ENCODE results near the gene WDR20. TPM values are rescaled to one million over a fixed set of nuclear protein-coding genes. Genes with fewer than 3 reads are reported as not detected.

Gene WDR20
- polyA plus RNA-seq, 1 donor (not counting 4 experiments of a cell fraction or from before 2014, with no cell fraction given): 24.5 TPM

DNA sequence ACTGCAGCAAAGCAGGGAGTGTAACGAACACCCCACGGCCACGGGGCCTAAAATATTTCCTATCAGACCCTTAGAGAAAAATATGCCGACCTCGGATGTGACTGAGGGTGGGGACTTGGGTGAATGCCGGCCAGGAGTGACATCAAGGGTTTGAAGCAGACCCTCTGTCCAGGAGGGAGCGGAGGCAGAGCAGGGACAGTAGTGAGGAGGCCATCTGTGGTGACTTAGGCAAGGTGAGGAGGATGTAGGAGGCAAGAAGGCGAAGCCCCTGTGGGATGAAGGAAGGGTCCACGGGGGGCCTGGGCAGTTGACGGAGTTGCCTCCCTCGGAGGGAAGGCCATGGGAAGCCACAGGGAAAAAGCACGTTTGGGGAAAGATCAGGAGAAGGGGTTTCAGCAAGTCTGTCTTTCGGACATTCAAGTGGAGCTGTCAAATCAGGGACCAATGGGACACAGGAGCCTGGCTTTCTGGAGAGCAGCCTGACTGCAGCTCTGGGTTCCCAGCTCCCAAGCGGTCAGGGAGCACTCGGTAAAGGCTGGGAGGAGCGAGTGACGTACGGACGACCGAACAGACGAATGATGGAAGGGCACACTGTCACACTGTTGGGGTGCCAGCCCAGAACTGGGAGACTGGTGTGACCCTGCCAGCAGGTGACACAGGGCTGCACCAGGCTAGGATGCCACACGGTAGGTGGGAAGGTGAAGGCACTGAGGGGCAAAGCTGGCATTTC lies 90.9 kb downstream of the WDR20 start:
- no peaks in the 10 kb centered on the region for H3K9me3 ChIP-seq (ENCODE audit: control insufficient read depth, low read depth, low read length)
- H3K4me1 ChIP-seq (ENCODE audit: control insufficient read depth, extremely low read depth, insufficient read depth, low read length): no peaks in the 10 kb centered on the region
- H4K20me1 ChIP-seq (ENCODE audit: control insufficient read depth, extremely low read depth, insufficient read depth, low read length): no peaks in the 10 kb centered on the region
- no peak overlapping the region for H3K27ac ChIP-seq (ENCODE audit: control insufficient read depth, insufficient read depth, low read length)
- DNase-seq (ENCODE audit: low read depth, low spot score): no peak
- no peak overlapping the region for H3K4me3 ChIP-seq (ENCODE audit: control insufficient read depth in 2 of 3, extremely low read depth in 1 of 3, insufficient read depth in 2 of 3, low read depth in 1 of 3, low read length in 3 of 3)
- no peak overlapping the region for H3K4me2 ChIP-seq (ENCODE audit: control insufficient read depth, extremely low read depth, insufficient read depth, low read depth, low read length)
- H3K27me3 ChIP-seq (ENCODE audit: control insufficient read depth, extremely low read depth, insufficient read depth, low read length): no peaks in the 10 kb centered on the region
- H3K79me2 ChIP-seq (ENCODE audit: control insufficient read depth, insufficient read depth, low read length): peaks cover 2% of the 10 kb centered on the region
- peaks cover 12 to 15% of the 10 kb centered on the region in 2 experiments for H3K36me3 ChIP-seq (ENCODE audit: control insufficient read depth in 2 of 2, extremely low read depth in 1 of 2, insufficient read depth in 2 of 2, low read length in 2 of 2)
- no peaks in the 10 kb centered on the region for H3K9me1 ChIP-seq (ENCODE audit: control insufficient read depth, extremely low read depth, insufficient read depth, low read length)
- no peak overlapping the region for H3K9ac ChIP-seq (ENCODE audit: control insufficient read depth, extremely low read depth, insufficient read depth, low read length)
- no peak overlapping the region for H2AFZ ChIP-seq (ENCODE audit: control insufficient read depth, low read length)
- no peak for TF ChIP-seq EZH2 (IDR thresholded peaks at IDR 0.05; ENCODE audit: low read length)
- no peak for FAIRE-seq
- dilution Hi-C loops (cut with MboI; ENCODE audit: extremely low pct_ligation_motif_present, low sequenced_read_pairs): no loop called here

DNA sequence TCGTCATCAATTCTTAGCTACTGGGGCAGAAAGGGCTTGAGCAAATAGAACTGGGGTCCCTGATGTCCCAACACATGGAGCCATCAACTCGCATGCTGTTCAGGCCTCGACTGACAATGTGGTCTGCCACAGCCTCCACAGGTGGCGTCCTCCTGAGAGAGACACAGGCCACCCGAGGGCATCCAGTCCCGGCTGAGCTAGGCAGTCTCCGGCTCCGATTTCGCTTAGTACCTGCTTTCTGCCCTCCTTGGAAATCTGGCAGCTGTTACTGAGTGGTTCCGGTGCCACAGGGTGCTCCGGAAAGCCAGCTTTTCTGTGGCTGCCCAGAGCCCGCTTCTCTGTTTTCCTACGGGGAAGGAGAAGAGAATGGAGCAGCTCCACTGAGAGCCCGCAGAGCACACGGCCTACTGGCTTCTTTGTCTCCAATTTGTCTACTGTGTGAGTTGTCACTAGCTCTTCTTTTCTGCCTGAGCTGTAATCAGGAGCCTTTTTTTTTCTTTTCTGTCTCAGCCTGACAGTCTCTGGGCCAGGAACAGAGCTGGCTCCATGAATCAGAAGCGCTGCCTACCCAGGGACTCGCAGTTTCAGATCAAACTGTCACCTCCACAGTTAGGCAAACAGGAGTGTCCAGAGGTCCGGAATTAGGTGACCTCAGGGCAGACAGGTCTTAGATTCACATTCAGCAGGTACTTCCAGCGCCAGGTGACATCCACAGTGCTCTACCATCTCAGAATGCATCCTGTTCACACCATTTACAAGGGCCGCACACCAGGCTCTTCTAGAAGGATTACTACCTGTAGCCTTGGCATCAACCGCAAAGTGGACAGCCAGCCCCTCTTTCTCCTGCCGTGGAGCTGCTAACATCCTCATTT lies 92.0 kb downstream of the WDR20 start:
- H3K4me1 ChIP-seq (ENCODE audit: control insufficient read depth, extremely low read depth, insufficient read depth, low read length): no peaks in the 10 kb centered on the region
- no peak overlapping the region for H3K4me3 ChIP-seq (ENCODE audit: control insufficient read depth in 2 of 3, extremely low read depth in 1 of 3, insufficient read depth in 2 of 3, low read depth in 1 of 3, low read length in 3 of 3)
- FAIRE-seq: no peak
- H3K27ac ChIP-seq (ENCODE audit: control insufficient read depth, insufficient read depth, low read length): no peak overlapping the region
- H3K9ac ChIP-seq (ENCODE audit: control insufficient read depth, extremely low read depth, insufficient read depth, low read length): no peak overlapping the region
- no peak overlapping the region for H2AFZ ChIP-seq (ENCODE audit: control insufficient read depth, low read length)
- no peaks in the 10 kb centered on the region for H3K27me3 ChIP-seq (ENCODE audit: control insufficient read depth, extremely low read depth, insufficient read depth, low read length)
- H3K4me2 ChIP-seq (ENCODE audit: control insufficient read depth, extremely low read depth, insufficient read depth, low read depth, low read length): no peak overlapping the region
- H3K36me3 ChIP-seq (ENCODE audit: control insufficient read depth in 2 of 2, extremely low read depth in 1 of 2, insufficient read depth in 2 of 2, low read length in 2 of 2): peaks cover 12 to 15% of the 10 kb centered on the region in 2 experiments
- TF ChIP-seq, protein P1, sequence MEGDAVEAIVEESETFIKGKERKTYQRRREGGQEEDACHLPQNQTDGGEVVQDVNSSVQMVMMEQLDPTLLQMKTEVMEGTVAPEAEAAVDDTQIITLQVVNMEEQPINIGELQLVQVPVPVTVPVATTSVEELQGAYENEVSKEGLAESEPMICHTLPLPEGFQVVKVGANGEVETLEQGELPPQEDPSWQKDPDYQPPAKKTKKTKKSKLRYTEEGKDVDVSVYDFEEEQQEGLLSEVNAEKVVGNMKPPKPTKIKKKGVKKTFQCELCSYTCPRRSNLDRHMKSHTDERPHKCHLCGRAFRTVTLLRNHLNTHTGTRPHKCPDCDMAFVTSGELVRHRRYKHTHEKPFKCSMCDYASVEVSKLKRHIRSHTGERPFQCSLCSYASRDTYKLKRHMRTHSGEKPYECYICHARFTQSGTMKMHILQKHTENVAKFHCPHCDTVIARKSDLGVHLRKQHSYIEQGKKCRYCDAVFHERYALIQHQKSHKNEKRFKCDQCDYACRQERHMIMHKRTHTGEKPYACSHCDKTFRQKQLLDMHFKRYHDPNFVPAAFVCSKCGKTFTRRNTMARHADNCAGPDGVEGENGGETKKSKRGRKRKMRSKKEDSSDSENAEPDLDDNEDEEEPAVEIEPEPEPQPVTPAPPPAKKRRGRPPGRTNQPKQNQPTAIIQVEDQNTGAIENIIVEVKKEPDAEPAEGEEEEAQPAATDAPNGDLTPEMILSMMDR (optimal IDR thresholded peaks at IDR 0.05 in 1 of 3, IDR thresholded peaks at IDR 0.05 in 1 of 3, conservative IDR thresholded peaks at IDR 0.05 in 1 of 3; ENCODE audit: extremely low read depth in 1 of 3, insufficient read depth in 2 of 3, low read length in 3 of 3): no peak
- no peak for TF ChIP-seq EZH2 (IDR thresholded peaks at IDR 0.05; ENCODE audit: low read length)
- peaks cover 2% of the 10 kb centered on the region for H3K79me2 ChIP-seq (ENCODE audit: control insufficient read depth, insufficient read depth, low read length)
- no peaks in the 10 kb centered on the region for H3K9me3 ChIP-seq (ENCODE audit: control insufficient read depth, low read depth, low read length)
- dilution Hi-C loops (cut with MboI; ENCODE audit: extremely low pct_ligation_motif_present, low sequenced_read_pairs): no loop called here
- no peak for DNase-seq (ENCODE audit: low read depth, low spot score)
- H4K20me1 ChIP-seq (ENCODE audit: control insufficient read depth, extremely low read depth, insufficient read depth, low read length): no peaks in the 10 kb centered on the region
- no peaks in the 10 kb centered on the region for H3K9me1 ChIP-seq (ENCODE audit: control insufficient read depth, extremely low read depth, insufficient read depth, low read length)
